Stimulated activated CD4-positive, alpha-beta T cell treated with anti-CD3 and anti-CD28 coated beads, Interleukin-2, amount 100 ng/mL, for 24 hours (primary cell): ENCODE measurements around the gene TXNDC15.

Source experiments
- DNase-seq, 2 donors: peaks; one replicate each; pipeline ENCODE4 v3.0.0-alpha.2; 2020

The TXNDC15 gene

DNA sequence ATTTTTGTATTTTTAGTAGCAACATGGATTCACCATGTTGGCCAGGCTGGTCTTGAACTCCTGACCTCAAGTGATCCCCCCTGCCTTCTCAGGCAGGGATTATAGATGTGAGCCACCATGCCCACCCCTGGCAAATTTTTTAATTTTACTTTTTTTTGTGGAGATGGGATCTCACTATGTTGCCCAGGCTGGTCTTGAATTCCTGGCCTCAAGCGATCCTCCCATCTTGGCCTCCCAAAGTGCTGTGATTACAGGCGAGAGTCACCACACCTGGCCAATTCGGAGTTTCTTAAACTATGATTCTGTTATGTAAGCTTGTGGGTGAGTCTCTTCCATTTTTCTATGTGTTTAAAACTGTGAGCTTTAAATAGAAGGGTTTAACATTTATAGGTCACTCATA is 58.3 kb downstream of the TXNDC15 start:
- DNase-seq, result no peak

DNA sequence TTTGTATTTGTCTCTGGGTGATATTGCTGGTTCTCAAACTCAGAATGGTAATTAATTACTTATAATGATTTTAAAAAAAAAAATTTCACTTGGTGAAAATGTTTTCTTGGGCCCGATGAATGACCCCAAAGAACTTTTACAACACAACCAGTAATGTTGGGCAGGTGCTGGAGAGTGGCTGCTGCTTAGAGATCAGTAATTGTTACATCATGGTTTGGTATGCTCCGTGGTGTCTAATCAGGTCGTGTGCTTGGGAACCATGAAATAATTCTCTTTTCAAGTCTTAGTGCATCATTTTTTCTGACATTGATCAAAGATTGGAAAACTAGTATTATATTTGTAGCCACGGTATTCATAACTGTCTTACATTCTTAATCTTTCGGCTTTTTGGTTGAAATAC is 60.0 kb downstream of the TXNDC15 start:
- DNase-seq, result no peak

DNA sequence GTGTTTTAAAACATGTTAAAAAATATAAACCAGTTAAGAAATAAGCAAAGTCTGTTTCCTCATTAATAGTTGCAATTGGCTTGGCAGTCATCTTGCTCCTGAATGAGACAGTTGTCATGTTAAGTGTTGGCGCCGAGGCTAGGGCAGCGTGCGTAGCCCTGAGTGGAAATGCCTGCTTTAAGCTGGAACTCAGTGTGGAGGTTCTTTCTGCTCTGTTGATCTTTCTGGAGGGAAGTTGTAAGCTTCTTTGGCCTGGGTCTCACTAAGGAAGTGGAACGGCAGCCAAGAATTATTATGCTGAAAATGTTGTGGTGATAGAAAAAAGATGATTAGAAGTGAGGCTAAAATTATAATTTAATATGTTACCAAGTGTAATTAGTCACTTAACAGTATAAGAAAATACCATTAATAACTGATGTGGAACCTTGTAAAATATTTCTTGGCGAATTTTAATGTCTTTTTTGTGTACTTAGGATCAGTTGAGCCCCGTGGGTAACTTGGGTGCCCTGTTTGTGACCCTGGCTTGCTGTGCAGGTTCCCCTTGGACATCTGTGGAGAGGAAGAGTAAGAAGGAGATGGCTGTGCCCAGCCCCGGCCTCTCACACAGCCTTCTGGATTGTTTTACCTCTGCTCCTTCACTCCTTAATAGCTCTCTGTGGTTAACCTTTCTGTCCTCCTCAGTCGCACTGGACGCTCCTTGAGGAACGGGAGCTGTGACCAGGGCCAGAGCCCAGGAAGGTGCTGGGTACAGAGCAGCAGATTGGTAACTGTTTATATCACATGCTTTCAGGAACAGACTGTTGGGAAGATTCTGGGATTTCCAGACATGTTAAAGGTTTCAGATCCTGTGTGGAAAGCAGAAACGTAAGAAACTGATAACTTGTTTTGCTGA is 61.8 kb downstream of the TXNDC15 start:
- DNase-seq, result no peak

DNA sequence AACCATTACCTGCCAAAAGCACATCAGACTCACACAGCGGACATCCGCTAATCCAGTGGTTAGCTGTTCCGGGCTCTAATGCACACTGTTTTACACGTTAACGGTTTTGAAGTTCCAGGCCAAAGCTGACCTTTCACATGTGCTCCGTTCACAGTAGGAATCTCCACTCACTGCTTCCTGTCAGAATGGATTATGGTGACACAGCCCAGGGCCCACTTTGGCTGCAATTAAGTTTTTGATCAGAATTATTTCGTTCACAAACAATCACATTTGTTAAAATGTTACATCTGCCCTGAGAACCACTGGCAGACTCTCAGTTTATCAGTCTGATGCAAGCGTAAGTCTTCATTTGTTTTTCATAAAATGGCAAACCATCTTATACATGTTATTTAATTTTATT is 63.4 kb downstream of the TXNDC15 start:
- no peak for DNase-seq

DNA sequence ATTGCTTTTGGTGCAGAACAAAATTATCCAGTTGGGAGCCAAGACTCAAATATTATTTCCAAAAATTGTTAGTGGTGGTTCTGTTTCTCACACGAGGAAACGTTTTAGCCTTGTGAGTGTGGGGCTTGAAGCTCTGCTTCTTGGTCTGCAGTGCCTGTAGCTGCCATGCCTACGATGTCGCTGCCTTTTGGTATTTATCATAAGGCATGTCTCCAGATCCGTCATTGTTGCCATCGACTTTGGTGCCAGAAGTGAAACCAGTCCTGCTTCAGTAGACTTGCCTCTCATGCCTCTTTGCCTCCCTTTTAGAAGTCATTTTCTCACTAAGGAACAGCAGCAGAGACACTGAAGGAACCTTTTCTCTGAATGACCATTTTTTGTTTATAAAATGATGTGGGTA is 63.9 kb downstream of the TXNDC15 start:
- DNase-seq, result no peak

DNA sequence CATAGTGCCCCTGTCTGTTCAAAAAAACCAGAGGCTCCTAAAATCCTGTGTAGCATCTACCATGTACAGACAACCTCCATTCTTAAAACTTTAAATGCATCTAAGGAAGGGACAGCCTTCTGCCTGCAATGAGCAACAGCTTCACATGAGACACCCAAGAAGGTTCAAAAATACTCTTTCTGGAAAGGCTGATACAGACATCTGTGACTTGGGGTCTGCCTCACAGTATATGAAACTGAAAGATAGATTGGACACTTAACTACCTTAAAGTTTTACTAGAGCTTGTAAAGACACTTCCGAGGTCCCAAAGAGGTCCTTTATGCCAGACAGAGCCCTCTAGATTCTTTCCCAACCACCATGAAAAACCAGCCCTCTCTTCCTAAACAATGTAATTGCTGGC is 65.3 kb downstream of the TXNDC15 start:
- DNase-seq, result no peak

DNA sequence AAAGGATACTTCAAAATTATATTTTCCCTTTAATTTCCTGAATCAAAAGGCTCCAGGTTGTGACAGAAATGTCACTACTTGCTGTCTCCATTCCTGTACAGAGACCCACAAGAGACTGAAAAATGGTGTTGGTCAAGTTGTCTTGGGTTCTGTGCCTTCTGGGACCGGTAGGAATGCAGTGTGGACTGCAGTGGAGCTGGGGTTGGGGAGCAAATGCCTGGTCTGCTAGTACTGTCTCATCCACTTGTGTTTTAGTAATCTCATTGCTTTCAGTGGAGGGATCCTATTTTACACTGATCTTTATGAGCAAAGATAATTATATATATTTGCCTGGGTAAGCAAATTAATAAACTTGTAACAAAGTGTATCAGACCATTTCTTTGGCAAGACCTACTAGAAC is 69.4 kb downstream of the TXNDC15 start:
- DNase-seq, result no peak

DNA sequence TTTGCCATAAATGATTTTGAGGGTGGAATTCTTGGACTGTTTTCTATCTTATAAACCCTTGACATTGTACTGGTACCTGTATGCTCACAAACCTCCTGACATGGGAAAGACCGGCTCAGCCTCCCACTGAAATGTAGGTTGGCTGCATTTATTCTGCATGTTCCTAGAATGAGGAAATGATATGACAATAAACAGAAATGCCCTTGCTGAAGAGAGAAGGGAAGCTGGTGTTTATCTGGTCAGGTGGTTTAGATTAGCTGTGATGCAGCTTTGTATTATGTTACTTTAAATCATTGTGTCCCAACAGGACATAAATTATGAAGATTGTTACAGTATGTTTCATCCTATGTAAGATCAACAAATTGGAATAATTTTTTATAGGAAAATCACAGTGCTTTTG is 70.5 kb downstream of the TXNDC15 start:
- DNase-seq, result no peak

DNA sequence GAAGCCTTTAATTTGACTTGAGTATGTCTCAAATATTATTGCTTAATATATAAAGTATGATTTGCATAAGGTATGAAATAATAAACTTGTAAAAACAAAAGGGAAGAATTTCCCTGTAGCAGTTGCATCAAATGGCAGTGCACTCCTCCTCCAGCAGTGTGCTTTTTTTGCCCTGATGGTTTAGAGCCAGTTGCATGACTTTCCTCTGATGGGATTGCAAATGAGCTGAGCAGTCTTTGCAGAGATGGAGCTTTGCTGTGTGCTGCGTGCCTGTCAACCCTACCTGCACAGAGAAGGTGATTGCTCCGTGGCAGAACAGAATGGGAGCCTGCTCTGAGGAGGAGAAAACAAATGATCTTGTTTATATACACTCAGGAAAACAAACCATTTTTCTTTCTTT is 70.9 kb downstream of the TXNDC15 start:
- no peak for DNase-seq

DNA sequence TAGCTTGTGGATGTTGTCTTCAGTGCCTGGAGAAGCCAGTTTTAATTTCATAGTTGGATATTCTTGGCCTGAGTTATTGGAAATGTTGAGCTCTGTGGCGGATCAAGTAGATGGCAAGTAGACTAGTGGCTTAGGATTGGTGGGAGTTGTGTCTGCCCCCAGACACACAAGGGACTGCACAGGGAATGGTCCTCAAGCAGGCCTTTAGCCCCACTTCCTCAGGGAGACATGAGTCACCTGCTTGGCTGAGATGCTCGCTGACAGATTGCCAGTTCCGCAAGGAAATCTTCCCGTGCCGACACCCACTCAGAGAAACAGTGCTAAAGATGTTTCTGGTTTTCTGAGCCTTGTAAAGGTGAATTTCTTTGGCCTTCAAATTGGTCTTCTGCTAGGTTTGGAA is 74.7 kb downstream of the TXNDC15 start:
- DNase-seq, result no peak

DNA sequence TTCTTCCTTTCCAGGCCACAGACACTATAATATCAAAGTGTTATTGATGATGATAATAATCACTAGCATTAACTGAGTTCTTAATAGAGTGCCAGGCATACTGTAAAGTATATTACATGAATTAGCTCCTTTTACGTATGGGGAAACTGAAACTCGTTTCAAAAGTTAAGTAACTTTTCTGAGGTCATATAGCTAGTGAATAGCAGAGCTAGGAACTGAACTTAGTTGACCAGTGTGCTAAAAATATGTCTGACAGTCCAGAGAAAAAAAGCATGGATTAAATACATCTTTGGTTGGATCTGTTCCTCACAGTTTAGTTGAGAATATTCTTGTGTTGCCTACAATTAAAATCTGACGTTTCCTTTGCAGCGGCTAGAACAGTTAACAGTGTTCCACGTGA is 75.1 kb downstream of the TXNDC15 start:
- DNase-seq, result no peak
